ENCODE results near the gene TGFB3.

Gene TGFB3

GRCh38 chr14:75915045-75915444 lies 66.8 kb downstream of the TGFB3 start:
- H3K4me3 ChIP-seq (ENCODE audit: control insufficient read depth, low read depth, low read length) = no peak overlapping the region
- no peak for DNase-seq (ENCODE audit: low read depth)
- TF ChIP-seq CTCF (conservative IDR thresholded peaks at IDR 0.05; ENCODE audit: control insufficient read depth, insufficient read depth, low read depth, low read length) = no peak

- no peak overlapping the region for H3K4me3 ChIP-seq (ENCODE audit: control insufficient read depth, low read depth, low read length)
- DNase-seq (ENCODE audit: low read depth) = no peak
- TF ChIP-seq CTCF (conservative IDR thresholded peaks at IDR 0.05; ENCODE audit: control insufficient read depth, insufficient read depth, low read depth, low read length) = no peak
Measured at GRCh38 chr14:75913183-75913582, 68.6 kb downstream of the TGFB3 start.

GRCh38 chr14:75911883-75912282 lies 69.9 kb downstream of the TGFB3 start:
- TF ChIP-seq CTCF (conservative IDR thresholded peaks at IDR 0.05; ENCODE audit: control insufficient read depth, insufficient read depth, low read depth, low read length) = no peak
- H3K4me3 ChIP-seq (ENCODE audit: control insufficient read depth, low read depth, low read length) = no peak overlapping the region
- peak; percentile 38 for DNase-seq (ENCODE audit: low read depth)

GRCh38 chr14:75910048-75910447 lies 71.7 kb downstream of the TGFB3 start:
- H3K4me3 ChIP-seq (ENCODE audit: control insufficient read depth, low read depth, low read length) = no peak overlapping the region
- DNase-seq (ENCODE audit: low read depth) = no peak
- TF ChIP-seq CTCF (conservative IDR thresholded peaks at IDR 0.05; ENCODE audit: control insufficient read depth, insufficient read depth, low read depth, low read length) = no peak

GRCh38 chr14:75909630-75910029 lies 72.2 kb downstream of the TGFB3 start:
- H3K4me3 ChIP-seq (ENCODE audit: control insufficient read depth, low read depth, low read length) = no peak overlapping the region
- no peak for TF ChIP-seq CTCF (conservative IDR thresholded peaks at IDR 0.05; ENCODE audit: control insufficient read depth, insufficient read depth, low read depth, low read length)
- no peak for DNase-seq (ENCODE audit: low read depth)

Data from fibroblast of mammary gland (primary cell).